T-cell (primary cell): ENCODE results near the gene PPP1R15B. TPM values are rescaled to one million over a fixed set of nuclear protein-coding genes. Genes with fewer than 3 reads are reported as not detected.

Experiments
- ATAC-seq, 4 experiments: fragments of 200-7000 bp in 3 of 4; fragments of 150-1000 bp in 1 of 4; cut with Tn5 transposase; replicated peaks in 1 of 4; 1 replicate in 3 of 4; 2 replicates in 1 of 4; pipeline ENCODE4 v1.10.0; 2021; ENCODE audit warnings: moderate library complexity in 3 of 4, mild to moderate bottlenecking in 2 of 4, moderate number of reproducible peaks in 1 of 4
- CTCF ChIA-PET, 2 donors: fragments of 300-600 bp; sonication (Branson Sonifier 250); formaldehyde crosslinking; loops; one replicate each; lab custom pipeline; 2022; ENCODE audit warnings: antibody characterized with exemption in 2 of 2; lab: Charles Lee
- POLR2A ChIA-PET, 2 donors: fragments of 300-600 bp; sonication (Branson Sonifier 250); formaldehyde crosslinking; loops; one replicate each; lab custom pipeline; 2022; ENCODE audit warnings: antibody characterized with exemption in 2 of 2; lab: Charles Lee
- DNase-seq, 35 experiments: peaks; one replicate each; pipeline versions ENCODE4 v3.0.0 to v3.0.0-alpha.2; 2013 to 2023
- H3K27ac ChIP-seq: one replicate; pipeline ENCODE4 v1.5.1; 2013; ENCODE audit warnings: low read length
- H3K27me3 ChIP-seq, 2 experiments: replicated peaks in 1 of 2; 1 replicate in 1 of 2; 2 replicates in 1 of 2; pipeline versions ENCODE4 v1.6.1 to v1.7.0; 2013; ENCODE audit warnings: low read length in 1 of 2, mixed read lengths in 1 of 2; ENCODE audit not compliant: control insufficient read depth in 2 of 2, insufficient read depth in 2 of 2; ENCODE audit errors: extremely low read depth in 1 of 2
- H3K36me3 ChIP-seq, 2 donors: 1 replicate in 1 of 2; 2 replicates in 1 of 2; pipeline versions ENCODE4 v1.6.1 to v1.7.0; 2013; ENCODE audit warnings: low read length in 1 of 2; ENCODE audit not compliant: control insufficient read depth in 2 of 2, insufficient read depth in 1 of 2; ENCODE audit errors: extremely low read depth in 1 of 2
- H3K4me1 ChIP-seq, 2 experiments: 1 replicate in 1 of 2; 2 replicates in 1 of 2; pipeline versions ENCODE4 v1.6.1 to v1.7.0; 2013; ENCODE audit warnings: low read length in 2 of 2, mixed read lengths in 1 of 2; ENCODE audit not compliant: insufficient read depth in 2 of 2, control insufficient read depth in 1 of 2; ENCODE audit errors: extremely low read depth in 1 of 2
- H3K4me3 ChIP-seq, 2 donors: 1 replicate in 1 of 2; 2 replicates in 1 of 2; pipeline versions ENCODE4 v1.5.1 to v1.7.0; 2013; ENCODE audit warnings: mild to moderate bottlenecking in 2 of 2, low read length in 1 of 2, moderate library complexity in 1 of 2; ENCODE audit not compliant: control insufficient read depth in 1 of 2; ENCODE audit errors: extremely low read depth in 1 of 2
- H3K9me3 ChIP-seq: 2 replicates; pipeline ENCODE4 v1.7.0; 2013
- H3K27ac Mint-ChIP-seq, 2 donors: one replicate each; pipeline ENCODE4 v1.8.0; 2020 to 2021; ENCODE audit warnings: mild to moderate bottlenecking in 2 of 2, mixed read lengths in 2 of 2
- H3K27me3 Mint-ChIP-seq, 2 donors: one replicate each; pipeline ENCODE4 v1.8.0; 2021 to 2022; ENCODE audit warnings: mixed read lengths in 2 of 2
- H3K36me3 Mint-ChIP-seq: one replicate; pipeline ENCODE4 v1.8.0; 2021; ENCODE audit warnings: mixed read lengths
- H3K4me1 Mint-ChIP-seq, 3 donors: one replicate each; pipeline ENCODE4 v1.8.0; 2020 to 2022; ENCODE audit warnings: mixed read lengths in 3 of 3, mild to moderate bottlenecking in 1 of 3
- H3K4me3 Mint-ChIP-seq, 3 donors: one replicate each; pipeline ENCODE4 v1.8.0; 2020 to 2022; ENCODE audit warnings: mild to moderate bottlenecking in 3 of 3, mixed read lengths in 3 of 3, moderate library complexity in 3 of 3
- H3K9me3 Mint-ChIP-seq, 3 donors: one replicate each; pipeline ENCODE4 v1.8.0; 2020 to 2022; ENCODE audit warnings: mixed read lengths in 3 of 3
- WGBS: methylation state at CpG from one replicate; pipeline ENCODE4 v1.1.5; 2013; ENCODE audit warnings: missing lambda C conversion rate; ENCODE audit not compliant: insufficient coverage; 5-methylcytosine and 5-hydroxymethylcytosine counted together
- total RNA-seq, 35 experiments: library from RNA in 6 of 35; stranded (reverse) in 6 of 35; fragments of 120-200 nt in 1 of 35; gene quantifications; one replicate each; pipeline versions ENCODE4 v1.2.1 to v1.2.4 and lab custom pipeline; 2013 to 2026

PPP1R15B gene
- total RNA-seq, 5 donors from 2014 or later (not counting 1 experiment from before 2014, with no cell fraction given): 67.9 to 151 (median 70.6) TPM

DNA sequence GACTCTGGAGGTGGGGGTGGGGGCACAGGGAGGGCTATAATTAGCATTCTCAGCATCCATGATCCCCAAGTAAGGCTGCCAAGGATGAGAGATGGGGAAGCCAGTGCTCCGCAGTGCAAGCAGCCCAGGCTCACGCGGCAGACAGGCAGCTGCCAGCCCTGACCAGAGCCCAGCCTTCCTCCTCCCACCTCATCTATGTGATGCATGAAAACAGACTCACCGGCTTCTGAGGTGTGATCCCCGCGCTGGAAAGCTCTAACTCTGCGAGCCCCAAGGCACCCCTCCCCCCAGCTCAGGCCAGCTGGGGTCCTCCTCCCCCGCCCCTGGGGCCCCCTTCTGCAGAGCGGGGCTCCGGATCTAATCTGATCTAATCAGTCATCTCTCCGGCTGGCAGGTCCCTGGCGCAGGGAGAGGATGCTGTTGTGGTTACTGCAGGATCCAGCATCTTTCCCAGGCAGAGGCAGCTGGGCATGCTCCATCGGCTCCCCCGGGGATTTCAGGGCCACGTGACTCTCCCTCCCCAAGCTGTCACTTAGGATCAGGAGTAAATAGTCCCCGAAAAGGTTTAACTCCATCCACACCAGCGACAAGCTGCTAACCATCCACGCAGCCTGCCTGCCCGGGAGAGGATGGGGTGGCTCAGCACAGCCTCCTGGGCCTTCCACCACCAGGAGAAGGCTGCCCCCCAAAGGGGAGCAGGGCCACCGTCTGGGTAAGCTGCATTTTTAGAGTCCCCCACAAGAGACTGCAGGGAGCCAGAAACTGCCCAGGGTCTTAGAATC is 52.0 kb downstream of the PPP1R15B start, which contains the start of gene PLEKHA6:
Gene PLEKHA6 (minus strand): TSS at position 456 of the 782 bp plus-strand sequence. CDS start 86,202 bp downstream, outside the sequence.
- Histone ChIP-seq H3K27ac (no peak within 1 kb of the TSS), H3K4me3 (no peak within 1 kb of the TSS), H3K4me1 (peaks cover 0 to 17% of the 10 kb centered on the region in 2 experiments), H3K9me3 (no peaks in the 10 kb centered on the region), H3K27me3 (peaks cover 0 to 43% of the 10 kb centered on the region in 2 experiments), H3K36me3 (no peaks in the 10 kb centered on the region)
- POLR2A ChIA-PET: no interaction called here
- peaks cover 9 to 16% (median 12%) of the 10 kb centered on the region in 3 donors for H3K4me1 Mint-ChIP-seq
- no peak within 1 kb of the TSS for H3K27ac Mint-ChIP-seq
- H3K27me3 Mint-ChIP-seq: peaks cover 6 to 10% of the 10 kb centered on the region in 2 donors
- no peak for ATAC-seq
- no peaks in the 10 kb centered on the region for H3K9me3 Mint-ChIP-seq
- H3K36me3 Mint-ChIP-seq: no peaks in the 10 kb centered on the region
- CTCF ChIA-PET: interaction anchor here in 1 of 2 donors (0.6 kb wide), 1 partner anchor 101 kb away, joined by 3 read pairs; no protein-coding TSS in a partner anchor
- no peak within 1 kb of the TSS for H3K4me3 Mint-ChIP-seq
- 27% methylated on average over 12 of the region's 20 CpGs for WGBS
- no peak for DNase-seq

DNA sequence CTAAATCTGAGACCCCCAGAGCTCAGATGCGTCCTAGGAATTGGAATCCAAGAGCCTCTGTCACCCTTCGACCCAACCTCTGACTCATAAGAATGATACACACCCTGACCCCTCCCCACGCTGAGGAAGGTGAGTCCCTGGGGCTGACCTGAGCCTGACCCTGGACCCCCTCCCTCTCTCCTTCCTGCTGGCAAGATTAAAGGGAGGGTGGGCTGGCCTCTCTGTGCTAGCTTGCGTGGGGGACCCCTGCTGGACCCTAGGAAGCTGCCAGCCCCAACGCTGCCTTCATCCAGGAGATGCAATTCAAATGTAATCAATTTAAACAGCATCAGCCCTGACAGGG is 52.5 kb downstream of the PPP1R15B start:
- POLR2A ChIA-PET: interaction anchor here in 1 of 2 donors (0.6 kb wide), 1 partner anchor 12 kb away, joined by 6 read pairs; no protein-coding TSS in a partner anchor
- H3K4me1 Mint-ChIP-seq: peaks cover 8 to 16% (median 11%) of the 10 kb centered on the region in 3 donors
- H3K36me3 Mint-ChIP-seq: no peaks in the 10 kb centered on the region
- Histone ChIP-seq H3K27me3 (peaks cover 0 to 43% of the 10 kb centered on the region in 2 experiments), H3K4me1 (peaks cover 0 to 15% of the 10 kb centered on the region in 2 experiments), H3K9me3 (no peaks in the 10 kb centered on the region), H3K4me3 (no peak overlapping the region), H3K36me3 (no peaks in the 10 kb centered on the region), H3K27ac (no peak overlapping the region)
- no peak overlapping the region for H3K4me3 Mint-ChIP-seq
- WGBS: 80% methylated on average over 1 of the region's 5 CpGs
- CTCF ChIA-PET: interaction anchor here in 1 of 2 donors (0.6 kb wide), 1 partner anchor 100 kb away, joined by 3 read pairs; no protein-coding TSS in a partner anchor
- ATAC-seq: no peak
- peaks cover 6 to 10% of the 10 kb centered on the region in 2 donors for H3K27me3 Mint-ChIP-seq
- no peak overlapping the region for H3K27ac Mint-ChIP-seq
- DNase-seq: no peak
- no peaks in the 10 kb centered on the region for H3K9me3 Mint-ChIP-seq

GRCh38 chr1:204358605-204359004 is 53.0 kb downstream of the PPP1R15B start:
- Mint-ChIP-seq H3K27me3 (peaks cover 6 to 10% of the 10 kb centered on the region in 2 donors), H3K9me3 (no peaks in the 10 kb centered on the region), H3K4me3 (no peak overlapping the region), H3K27ac (no peak overlapping the region), H3K36me3 (no peaks in the 10 kb centered on the region), H3K4me1 (peaks cover 3 to 11% (median 6%) of the 10 kb centered on the region in 3 donors)
- WGBS: 70% methylated on average over 5 of the region's 5 CpGs
- ChIA-PET POLR2A (interaction anchor here in 1 of 2 donors (0.6 kb wide), 1 partner anchor 11 kb away, joined by 6 read pairs; no protein-coding TSS in a partner anchor), CTCF (interaction anchor here in 1 of 2 donors (0.6 kb wide), 1 partner anchor 100 kb away, joined by 3 read pairs; no protein-coding TSS in a partner anchor)
- no peak overlapping the region for H3K4me3 ChIP-seq
- H3K36me3 ChIP-seq: no peaks in the 10 kb centered on the region
- no peak for ATAC-seq
- H3K27me3 ChIP-seq: peaks cover 0 to 46% of the 10 kb centered on the region in 2 experiments
- no peak overlapping the region for H3K27ac ChIP-seq
- H3K4me1 ChIP-seq: peaks cover 0 to 10% of the 10 kb centered on the region in 2 experiments
- no peak for DNase-seq
- H3K9me3 ChIP-seq: no peaks in the 10 kb centered on the region

DNA sequence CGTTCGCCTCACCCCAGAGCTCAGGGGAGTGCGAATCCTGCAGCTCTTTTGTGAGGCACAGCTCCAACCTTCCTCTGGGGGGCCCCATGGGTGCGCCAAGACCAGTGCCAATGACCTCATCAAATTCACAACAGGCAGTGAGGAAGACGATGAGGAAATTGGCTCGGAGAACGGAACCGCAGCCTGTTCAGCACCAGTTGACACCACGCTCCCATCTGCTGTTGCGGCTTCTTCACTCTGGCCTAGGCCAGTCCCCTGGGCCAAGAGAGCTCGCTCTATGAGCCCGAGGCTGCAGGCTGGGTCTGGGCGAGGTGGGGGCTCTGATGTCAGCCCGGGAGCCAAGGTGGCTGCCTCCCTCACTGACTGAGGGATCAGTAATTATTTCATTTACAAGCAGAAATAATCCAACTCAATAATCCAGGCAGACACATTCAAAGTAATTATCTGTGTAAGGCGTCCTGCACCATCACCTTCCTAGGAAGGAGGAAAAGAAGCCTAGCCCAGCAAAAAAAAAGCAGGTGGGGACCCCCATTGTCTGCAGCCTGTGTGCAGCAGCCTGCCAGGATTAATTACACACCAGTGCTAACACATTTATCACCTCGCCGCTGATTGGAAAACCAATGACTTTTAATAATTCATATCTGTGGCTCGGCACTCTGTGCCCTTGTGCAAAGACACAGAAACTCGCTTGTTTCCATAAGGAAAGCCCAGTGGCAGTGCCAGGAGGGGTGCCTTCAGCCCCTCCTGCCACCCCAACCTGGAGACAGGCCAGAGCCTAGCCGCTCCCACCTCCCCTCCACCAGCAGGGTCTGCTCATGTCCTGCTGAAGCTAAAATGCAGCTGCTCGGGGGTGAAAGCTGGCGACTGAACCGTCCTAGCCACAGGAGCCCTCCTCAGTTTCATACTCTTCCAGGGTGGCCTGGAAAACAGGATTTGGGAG is 53.8 kb downstream of the PPP1R15B start:
- H3K36me3 Mint-ChIP-seq: no peaks in the 10 kb centered on the region
- DNase-seq (peak in 1 of 35 experiments; percentile 11), ATAC-seq (no peak)
- H3K9me3 Mint-ChIP-seq: no peaks in the 10 kb centered on the region
- Histone ChIP-seq H3K36me3 (no peaks in the 10 kb centered on the region), H3K4me3 (no peak overlapping the region), H3K4me1 (peaks cover 0 to 2% of the 10 kb centered on the region in 2 experiments), H3K27ac (no peak overlapping the region), H3K9me3 (no peaks in the 10 kb centered on the region), H3K27me3 (peaks cover 0 to 38% of the 10 kb centered on the region in 2 experiments)
- no peak overlapping the region for H3K27ac Mint-ChIP-seq
- no peak overlapping the region for H3K4me3 Mint-ChIP-seq
- POLR2A ChIA-PET: interaction anchor here in 1 of 2 donors (0.6 kb wide), 1 partner anchor 462 kb away, joined by 3 read pairs; no protein-coding TSS in a partner anchor
- peaks cover 0 to 5% (median 2%) of the 10 kb centered on the region in 3 donors for H3K4me1 Mint-ChIP-seq
- CTCF ChIA-PET: no interaction called here
- H3K27me3 Mint-ChIP-seq: peaks cover 6 to 10% of the 10 kb centered on the region in 2 donors
- 77% methylated on average over 20 of the region's 23 CpGs for WGBS

DNA sequence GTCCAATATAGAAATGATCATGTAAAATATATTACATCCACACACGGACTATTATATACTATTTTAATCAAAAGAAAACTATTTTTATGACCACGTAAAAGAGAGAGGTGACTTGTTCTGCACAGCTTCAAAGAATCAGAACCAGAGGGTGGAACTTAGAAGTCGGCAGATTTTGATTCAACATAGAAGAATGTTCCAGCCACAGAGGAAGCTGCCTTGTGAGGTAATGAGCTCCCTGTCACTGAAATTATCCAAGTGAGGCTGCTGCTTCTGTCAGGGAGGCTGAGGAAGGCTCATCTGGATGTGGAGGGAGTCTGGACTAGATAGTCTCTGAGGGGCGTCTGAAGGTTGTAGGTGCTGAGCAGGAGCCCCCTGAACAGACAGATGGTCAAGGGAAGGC is 54.6 kb downstream of the PPP1R15B start:
- Mint-ChIP-seq H3K9me3 (no peaks in the 10 kb centered on the region), H3K4me1 (peaks cover 0 to 2% (median 0%) of the 10 kb centered on the region in 3 donors), H3K4me3 (no peak overlapping the region), H3K36me3 (no peaks in the 10 kb centered on the region), H3K27ac (no peak overlapping the region), H3K27me3 (peaks cover 6 to 10% of the 10 kb centered on the region in 2 donors)
- Histone ChIP-seq H3K4me3 (no peak overlapping the region), H3K4me1 (no peaks in the 10 kb centered on the region), H3K27me3 (peaks cover 0 to 36% of the 10 kb centered on the region in 2 experiments), H3K36me3 (no peaks in the 10 kb centered on the region), H3K27ac (no peak overlapping the region), H3K9me3 (no peaks in the 10 kb centered on the region)
- POLR2A ChIA-PET: no interaction called here
- ATAC-seq (no peak), DNase-seq (no peak)
- WGBS: 38% methylated on average over 2 of the region's 4 CpGs
- CTCF ChIA-PET: no interaction called here
